Body of pancreas (tissue), 4 donors: ENCODE results near the gene LIN52.

Experiments used
- CTCF ChIP-seq, 7 experiments: fragments of 450-650 bp in 4 of 7; fragments of 200-600 bp in 3 of 7; sonication (generic) in 3 of 7; IDR thresholded peaks; one replicate each; pipeline ENCODE4 v1.5.1; 2016 to 2019; ENCODE audit warnings: antibody characterized with exemption in 7 of 7
- POLR2A ChIP-seq, 3 donors: fragments of 450-650 bp; IDR thresholded peaks; one replicate each; pipeline ENCODE4 v1.6.1; 2016; ENCODE audit warnings: antibody characterized with exemption in 3 of 3, mild to moderate bottlenecking in 2 of 3

GRCh38 chr14:74211945-74212580 lies 127.3 kb downstream of the LIN52 start:
- no peak for TF ChIP-seq CTCF (IDR thresholded peaks at IDR 0.05)
- TF ChIP-seq POLR2A (IDR thresholded peaks at IDR 0.05): no peak
